ENCODE measurements around the gene MTX1.
"Not testable (repeated sequence)": the region's sequence is repeated elsewhere in the genome, so short reads cannot be mapped to it uniquely, and the experiment has no call there.

Gene MTX1

DNA sequence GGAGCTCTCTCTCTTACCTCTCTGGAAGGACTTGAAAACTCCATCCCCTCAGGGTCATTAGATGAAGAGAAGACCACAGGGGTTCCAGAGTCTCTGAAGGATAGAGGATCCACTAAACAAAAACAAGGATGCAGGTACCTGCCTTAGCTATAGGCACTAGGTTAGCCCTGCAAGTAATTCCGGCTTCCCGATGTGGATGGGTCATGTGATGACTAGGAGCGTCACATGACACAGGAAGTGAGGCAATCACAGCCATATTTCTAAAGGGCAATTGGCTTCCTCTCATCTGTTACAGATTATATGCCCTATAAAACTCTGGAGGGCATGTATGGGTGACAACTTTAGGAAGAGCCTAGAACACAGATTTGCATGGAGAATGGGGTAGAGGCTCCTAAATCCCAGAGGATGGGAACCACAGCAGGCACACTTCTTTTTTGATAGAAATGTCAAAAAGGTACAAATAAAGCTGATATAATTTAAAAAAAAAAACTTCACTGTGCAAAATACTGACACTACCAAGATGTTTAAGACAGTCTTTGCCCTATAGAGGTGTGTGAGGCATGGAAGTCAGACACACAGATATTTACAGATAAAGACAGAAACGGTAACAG is 32.7 kb downstream of the MTX1 start:
- peak; percentile 64 to 97 (median 84) for DNase-seq

DNA sequence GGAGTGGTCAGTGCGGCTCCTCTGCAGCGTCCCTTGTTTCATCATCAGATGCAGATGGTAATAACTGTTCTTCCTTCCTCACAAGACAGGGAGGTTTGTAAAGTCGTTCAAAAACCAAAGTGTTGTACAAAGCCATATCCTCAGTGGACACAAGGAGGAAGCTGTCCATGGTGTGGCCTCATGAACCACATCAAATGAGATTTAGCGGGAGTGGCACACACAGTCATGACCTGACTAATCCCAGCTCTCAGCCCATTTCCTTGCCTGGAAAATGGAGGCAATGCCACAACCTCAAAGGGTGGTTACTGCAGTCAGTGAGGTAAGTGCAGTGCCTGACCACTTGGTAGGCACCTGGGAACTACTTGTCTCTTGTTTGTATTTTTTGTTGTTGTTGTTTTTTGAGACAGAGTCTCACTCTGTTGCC is 33.4 kb downstream of the MTX1 start:
- DNase-seq: no peak

DNA sequence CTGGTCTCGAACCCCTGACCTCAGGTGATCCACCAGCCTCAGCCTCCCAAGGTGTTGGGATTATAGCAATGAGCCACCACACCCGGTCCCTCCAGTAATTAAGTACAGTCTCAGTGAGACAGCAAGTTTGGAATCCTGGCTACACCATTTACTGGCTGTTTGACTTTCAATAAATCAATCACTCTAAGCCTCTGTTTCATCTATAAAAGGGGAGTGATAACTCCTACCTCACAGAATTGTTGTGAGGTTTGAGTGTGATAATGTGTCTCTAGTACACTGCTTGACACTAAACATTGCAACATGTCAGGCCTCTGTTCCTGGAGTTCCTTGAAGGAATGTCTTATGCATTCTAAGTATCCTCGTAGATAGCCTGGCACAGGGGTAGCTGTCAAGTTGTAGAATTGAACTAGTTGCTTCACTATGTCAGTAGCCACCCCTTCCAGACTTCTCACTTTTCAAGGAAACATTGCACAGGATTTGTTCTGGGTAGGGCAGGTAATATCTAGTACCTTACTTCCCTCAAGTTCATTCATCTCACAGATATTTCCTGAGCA is 34.4 kb downstream of the MTX1 start:
- peak in 1 of 3 experiments; percentile 50 for DNase-seq

DNA sequence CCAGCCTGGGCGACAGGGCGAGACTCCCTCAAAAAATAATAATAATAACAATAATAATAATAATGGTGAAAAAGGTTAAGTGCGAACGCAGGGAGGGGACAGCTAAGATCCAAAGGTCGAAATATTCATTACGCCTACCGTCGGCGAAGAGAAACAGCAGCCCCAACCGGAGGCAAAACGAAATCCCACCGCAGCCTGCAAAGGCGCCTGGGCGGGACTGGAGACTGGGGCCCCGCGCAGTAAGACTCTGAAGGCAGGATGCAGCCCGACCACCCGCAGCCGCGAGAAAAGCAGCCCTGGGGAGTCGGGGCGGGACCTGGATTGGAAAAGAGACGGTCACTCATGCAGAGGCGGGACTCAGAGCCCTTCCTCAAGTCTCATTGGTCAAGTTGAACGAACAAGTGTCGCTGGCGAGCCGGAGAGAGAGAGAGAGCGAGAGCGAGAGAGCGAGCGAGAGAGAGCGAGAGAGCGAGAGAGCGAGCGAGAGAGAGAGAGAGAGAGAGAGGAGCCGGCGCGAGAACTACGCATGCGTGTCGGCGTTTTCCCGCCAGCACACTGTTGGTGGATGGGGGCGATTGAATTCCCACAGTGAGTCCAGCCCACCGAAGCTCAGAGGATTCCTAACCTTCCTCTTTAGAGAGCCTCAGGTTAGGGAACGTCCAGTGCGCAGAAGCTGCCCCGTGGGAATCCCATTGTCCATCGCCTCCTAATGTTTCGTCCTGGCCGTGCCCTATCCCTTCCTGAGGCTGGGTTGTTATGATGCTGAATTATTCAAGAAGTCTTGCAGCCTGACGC is 36.1 kb downstream of the MTX1 start:
- DNase-seq: peak; percentile 99 to 100 (median 100)

DNA sequence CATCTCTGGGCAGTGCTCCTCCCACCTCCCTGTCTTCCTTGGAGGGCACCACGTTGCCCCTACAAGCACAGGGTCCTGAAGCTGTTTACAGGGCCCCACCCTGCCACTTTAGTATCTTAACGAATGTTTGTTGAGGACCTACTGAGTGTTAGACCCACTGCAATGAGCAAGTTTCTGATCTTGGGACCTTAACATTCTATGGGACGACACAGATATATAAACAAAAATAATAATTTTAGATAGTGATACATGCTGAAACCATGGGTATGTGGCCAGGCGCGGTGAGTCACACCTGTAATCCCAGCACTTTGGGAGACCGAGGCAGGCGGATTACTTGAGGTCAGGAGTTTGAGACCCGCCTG is 36.6 kb downstream of the MTX1 start:
- no peak for DNase-seq

DNA sequence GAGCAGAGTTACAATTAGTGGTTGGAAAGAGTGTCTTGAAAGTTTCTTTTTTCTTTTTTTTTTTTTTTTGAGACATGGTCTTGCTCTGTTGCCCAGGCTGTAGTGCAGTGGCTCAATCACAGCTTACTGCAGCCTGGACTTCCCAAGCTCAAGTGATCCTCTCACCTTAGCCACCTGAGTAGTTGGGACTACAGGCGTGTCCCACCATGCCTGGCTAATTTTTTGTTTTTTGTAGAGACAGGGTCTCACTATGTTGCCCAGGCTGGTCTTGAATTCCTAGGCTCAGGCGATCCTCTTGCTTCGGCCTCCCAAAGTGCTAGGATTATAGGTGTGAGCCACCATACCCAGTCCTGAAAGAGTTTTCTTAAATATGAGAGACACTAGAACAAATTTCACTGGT is 38.3 kb downstream of the MTX1 start:
- not testable (repeated sequence) for DNase-seq

DNA sequence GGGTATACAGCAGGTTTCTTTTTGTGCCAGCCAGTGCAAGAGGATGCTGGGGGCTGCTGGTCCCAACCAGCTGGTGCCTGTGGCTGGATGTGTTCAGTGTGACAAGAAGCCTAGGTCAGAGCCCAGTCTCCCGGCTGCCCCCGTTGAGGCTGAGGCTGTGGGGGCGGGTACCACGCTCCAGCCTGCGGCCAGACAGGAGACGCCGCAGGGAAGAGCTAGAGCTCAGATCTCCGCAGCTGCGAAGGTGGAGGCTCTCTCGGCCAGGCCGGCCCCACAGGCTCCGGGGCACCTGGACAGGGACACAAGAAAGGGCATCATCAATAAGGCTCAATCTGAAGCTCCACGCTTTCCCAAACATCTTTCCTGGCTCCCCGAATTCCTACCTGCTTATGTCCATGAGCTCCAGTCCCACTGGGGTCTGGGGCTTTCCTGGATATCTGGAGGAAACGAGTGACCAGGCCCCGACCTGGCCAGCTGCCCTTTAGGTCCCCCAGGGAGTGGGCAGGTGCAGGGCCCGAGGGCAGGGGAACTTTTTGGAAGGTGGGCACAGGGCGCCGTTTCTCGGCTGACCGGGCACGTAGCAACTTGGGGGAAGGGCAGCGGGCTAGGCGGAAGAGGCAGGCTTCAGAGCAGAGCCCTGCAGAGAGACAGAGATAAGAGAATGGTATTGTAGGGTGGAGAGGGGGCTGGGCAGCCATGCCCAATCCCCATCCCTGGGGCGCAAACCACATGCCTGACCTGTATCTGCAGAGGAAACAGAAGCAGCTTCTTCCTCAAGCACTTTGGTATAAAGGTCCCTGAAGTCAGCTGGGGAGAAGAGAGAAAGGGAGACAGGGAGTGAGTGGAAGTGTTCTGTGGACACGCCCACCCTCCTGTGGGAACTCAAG is 39.4 kb downstream of the MTX1 start:
- no peak for DNase-seq

DNA sequence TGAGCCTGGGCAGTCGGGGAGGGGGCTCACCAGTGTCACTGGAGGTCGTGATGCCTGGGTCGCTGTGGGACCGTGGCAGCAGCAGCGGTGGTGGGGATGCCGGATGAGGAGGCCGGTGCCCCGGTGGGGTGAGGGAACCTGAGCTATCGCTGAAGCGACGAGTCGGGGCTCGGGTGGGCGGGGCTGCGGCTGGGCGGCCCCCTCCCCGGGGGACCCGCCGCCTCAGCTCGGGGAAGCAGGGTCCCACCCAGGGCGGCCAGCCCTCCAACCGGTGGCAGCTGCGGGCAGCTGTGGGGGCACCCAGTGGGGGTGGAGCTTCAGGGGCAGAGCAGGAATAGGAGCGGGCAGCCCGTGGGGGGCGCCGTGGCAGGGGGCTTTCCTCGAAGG is 41.7 kb downstream of the MTX1 start:
- DNase-seq: no peak

DNA sequence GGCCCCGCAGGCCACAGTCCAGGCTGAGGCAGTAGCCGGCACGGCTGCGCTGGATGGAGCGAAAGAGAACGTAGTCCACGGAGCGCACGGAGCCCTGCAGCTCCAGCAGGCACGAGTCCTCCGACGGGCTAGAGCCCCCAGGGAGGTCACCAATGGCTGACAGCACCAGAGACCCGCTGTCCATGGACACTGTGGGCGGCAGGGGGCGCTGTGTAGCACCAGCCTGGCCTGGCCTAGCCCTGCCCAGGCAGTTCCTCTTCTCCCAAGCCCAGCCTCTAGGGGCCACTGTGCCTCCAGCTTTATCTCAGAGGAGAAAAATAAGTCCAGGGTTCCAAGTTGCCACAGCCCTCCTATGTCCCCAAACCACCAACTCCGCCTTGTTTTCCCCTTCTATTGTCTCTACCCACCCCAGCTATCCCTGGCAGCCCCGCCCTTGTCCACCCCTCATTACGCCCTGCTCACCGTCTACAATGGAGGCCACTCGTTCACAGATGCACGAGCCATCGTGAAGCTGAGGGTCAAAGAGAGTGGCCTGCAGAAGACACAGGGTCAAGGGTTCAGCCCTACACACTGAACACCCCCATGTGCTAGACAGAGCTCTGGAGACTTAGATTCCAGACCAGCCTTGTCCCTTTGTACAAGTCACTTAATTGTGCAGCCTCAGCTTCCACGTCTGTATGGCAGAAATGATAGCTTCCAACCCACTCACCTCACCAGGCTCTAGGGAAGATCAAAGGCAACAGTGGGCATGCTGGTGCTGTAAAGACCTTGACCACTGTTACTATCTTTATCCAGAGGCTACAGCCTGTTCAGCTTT is 42.3 kb downstream of the MTX1 start:
- DNase-seq: peak; percentile 74 to 97 (median 91)

DNA sequence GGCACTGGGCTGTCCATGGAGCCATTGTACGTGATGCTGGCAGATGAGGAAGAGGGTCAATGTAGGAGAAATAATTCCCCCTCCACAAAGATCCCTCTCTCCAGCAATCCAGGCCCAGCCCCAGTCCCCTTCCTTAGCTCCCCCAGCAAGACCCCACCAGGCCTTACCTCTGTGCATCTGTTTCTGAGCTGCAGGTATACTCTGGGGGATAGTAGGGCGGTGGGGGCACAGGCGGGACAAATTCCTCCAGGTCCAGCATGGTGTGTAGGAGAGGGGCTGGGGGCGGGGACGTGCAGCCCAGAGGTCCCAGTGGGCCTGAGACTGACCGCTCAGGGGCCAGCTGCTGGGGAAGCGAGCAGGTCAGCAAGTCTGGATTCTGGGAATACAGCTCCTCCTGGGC is 43.1 kb downstream of the MTX1 start:
- no peak for DNase-seq

DNA sequence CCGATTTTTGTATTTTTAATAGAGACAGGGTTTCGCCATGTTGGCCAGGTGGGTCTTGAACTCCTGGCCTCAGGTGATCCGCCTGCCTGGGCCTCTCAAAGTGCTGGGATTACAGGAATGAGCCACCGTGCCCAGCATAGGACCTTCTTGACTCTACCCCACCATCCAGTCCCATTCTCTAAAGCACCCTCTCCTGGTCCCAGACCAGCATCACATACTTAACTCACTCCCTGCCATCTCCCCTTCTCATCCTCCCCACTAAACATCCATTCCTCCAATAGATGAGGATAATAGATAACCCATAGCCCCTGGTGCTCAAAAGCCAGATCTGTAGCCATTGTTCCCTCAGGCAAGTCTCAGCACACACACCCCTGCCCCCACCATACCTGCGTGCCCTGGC is 44.7 kb downstream of the MTX1 start:
- DNase-seq: no peak

DNA sequence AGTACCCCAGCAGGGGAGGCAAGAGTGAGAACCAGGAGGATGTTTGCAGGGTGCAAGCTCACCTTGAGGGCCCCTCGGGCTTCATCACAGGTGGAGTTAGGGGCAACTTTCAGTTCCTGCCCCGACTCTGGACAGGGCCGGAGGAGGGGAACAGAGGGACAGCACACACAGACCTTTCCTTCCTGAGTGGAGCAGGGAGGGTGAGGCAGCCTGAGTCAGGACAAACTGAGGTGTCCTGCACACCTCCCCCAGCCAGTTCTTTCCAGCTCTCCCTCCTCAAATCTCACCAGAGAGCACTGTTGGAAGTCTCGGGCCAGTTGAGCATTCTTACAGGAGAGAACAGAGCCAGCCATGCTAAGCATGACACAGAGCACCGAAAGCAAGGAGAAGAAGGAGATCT is 45.3 kb downstream of the MTX1 start:
- no peak for DNase-seq

DNA sequence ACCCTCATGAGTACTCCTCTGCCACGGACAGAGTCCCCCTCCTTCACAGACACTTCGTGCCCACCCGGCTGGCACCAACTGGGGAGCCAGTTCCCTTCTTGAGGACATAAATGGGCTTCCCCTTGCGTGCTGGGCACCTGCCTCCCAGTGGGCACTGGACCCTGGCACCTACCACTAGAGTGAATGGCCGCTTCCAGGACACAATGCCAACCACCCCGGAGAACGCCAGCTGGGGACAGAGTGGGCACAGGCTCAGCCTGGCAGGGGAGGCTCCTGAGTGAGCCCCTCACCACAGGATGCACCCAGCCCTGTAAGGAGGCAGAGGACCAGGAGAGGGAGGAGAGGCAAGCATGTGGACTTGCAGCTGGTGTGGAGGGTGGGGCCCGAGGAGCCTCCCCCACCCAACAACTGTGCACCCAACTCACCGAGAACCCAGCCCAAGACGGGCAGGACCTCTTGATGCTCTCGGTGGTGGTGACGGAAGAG is 45.8 kb downstream of the MTX1 start:
- DNase-seq: no peak

DNA sequence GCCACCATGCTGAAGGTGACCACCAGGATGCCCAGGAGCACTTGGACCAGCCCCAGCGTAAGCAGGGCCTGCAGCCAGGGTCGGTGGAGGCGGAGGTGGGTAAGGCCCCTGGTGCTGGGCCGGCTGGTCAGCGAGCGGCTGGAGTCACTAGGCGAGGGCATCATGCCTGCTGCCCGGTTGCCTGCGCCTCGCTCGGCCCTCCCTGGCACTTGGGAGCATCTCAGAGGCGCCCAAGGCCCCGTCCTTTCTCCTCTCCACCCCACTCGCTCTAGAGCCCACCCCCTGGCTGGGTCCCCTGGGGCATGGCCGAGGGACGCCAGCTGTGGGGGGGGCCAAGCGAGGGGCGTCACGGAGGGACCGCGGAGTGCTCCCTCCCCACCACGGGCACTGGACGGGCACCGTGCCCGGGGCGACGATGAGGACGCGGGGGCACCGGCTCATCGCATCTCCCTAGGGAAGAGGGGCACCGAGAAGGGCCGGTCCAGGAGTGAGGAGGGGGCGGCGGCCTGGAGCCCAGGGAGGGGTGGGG is 46.3 kb downstream of the MTX1 start:
- DNase-seq: peak in 2 of 3 experiments; percentile 67 to 73

DNA sequence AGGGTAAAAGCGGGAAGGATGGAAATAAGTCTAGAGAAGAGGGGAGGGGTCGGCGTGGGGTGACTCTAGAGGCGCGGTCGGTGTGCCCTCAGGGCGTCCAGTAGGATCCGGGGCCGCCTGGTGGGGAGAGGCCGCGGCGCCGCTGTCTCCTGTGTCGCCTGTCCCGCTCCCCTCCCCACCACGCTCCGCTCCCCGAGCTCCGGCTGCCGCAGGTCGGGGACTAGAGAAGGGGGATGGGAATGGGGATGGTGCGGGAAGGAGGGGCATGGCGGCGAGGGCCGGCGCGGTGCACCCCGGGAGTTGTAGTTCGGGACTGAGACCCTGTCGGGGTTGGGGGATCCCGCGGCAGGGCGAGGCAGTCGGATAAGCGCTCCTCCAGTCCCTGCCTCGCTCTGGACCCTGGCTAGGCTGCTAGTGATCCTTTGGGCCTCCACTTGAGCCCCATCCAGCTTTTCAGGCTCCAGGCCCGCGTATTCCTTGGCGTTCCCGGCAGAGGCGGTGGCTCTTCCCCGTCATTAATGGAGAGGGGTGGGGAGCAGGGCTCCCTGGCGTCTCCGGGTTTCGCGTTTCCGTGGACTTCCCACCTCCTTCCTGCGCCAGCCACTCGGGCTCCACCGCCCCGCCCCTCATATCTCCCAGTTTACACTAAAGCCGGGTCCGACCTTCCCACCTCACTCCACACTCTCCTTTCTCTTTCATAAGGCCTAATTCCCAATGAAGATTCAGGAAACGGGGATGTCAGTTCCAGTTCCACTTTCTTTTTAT is 46.9 kb downstream of the MTX1 start, which contains the start of gene ENTREP3:
Gene ENTREP3 (minus strand): TSS at position 241 of the 765 bp plus-strand sequence. CDS start 606 bp downstream, outside the sequence.
- peak; percentile 83 to 90 (median 89) for DNase-seq

DNA sequence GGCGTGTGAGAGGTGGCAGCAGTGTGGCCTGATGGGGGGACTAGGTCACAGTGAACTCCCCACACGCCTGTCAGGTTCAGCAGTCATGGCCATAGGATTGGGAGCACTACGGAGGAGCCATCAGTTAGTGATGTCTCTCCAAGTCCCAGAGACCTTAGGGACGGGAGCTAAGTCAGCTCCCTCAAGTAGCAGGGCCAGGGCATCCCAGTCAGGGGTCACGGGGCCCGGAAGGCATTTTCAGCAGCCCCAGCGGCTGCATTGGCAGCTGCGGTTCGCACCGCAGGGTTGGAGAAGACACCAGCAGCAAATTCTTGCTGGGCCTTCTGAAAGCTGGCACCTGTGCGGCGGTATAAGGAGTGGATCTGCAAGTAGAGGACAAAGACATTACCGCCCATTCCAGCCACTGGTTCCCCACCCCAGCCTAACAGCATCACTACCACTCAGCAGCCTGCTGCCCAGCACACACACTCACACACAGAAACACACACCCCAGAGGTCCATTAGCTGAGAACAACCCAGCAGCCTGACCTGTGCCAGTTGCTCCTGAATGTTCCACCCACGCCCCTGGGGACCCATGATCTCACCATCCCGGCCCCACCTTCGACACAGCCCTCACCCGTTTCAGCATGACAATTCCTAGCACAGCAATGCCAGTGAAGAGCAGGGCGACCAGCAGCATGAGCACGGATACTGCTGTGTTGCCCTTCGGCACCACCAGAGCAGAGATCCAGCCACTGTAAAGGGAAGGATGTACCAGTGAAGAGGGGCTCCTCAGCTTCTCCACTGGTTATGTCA is 47.8 kb downstream of the MTX1 start:
- DNase-seq: no peak

DNA sequence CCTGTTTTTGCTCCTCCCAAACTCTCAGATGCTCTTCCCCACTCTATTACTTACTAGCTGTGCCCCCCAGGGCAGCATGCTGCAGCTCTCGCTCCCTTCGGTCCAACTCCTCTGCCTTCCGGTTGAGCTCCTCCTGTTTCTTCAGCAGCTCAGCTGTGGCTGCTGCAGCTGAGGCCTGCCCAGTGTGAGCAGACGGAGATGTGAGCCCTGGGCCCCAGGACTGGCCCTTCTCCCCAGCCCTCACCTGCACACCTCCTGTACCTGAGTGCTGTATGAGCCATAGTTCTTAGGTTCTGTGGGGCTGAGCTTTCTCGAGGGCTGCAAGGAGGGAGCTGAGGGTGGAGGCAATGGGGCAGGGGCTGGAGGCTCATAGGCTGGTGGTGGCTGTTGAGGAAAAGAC is 51.8 kb downstream of the MTX1 start:
- no peak for DNase-seq

DNA sequence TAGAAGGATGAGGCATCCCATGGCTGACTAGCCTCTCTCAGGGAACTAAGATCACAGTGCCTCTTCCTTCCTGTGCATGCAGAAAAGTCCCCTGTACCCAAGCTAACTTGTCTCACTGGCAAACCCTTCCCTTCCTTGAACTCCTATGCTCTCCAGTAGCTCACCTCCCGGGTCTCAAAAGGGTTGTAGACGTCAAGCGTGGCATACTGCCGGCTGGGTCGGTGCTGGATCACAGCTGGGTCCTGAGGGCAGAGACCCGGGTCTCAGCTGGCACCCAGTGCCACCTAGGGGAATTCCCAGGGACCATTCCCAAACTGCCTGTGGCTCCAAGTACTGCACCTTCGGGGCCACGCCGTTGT is 53.0 kb downstream of the MTX1 start:
- DNase-seq: no peak

DNA sequence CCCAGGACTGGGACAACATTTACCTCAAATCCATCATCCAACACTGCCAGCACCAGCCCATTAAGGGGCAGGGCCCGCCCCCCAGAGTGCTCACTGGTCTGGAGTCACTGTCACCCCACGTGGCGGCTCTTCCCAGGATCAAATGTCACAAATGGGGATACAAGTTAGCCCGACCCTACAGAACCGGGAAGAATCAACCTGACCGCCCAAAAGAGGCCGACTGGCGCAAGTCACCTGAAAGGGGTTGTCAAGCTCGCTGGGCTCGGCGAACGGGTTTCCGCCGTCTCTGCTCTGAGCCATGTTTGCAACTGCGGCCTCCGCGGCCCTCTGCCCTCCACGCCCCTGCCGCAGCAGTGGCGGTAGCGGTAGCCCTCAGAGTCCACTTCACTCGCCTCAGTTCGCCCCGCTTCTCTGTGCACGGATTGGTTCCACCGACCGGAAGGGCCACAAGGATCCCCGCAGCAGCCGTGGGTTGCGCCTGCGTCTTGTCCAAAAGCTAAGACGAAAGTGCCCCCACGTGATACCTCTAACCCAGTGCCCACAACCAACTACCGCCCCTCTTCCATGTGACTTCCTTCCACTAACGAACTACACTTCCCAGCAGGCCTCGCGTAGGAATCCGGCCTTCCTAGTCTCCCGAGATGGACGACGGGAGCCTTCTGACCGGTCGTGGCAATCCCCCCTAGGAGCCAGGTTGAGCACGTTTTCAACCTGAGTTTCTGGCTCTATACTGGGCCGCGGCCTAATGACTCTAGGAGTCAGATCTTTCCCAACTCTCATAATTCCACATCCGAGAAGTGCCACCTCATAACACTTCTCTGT is 53.6 kb downstream of the MTX1 start, which contains the start of gene SCAMP3:
Gene SCAMP3 (minus strand): TSS at position 509 of the 822 bp plus-strand sequence. CDS start 209 bp downstream, at position 300.
- peak; percentile 95 to 100 (median 99) for DNase-seq
